NCI-H524 (cell line): ENCODE data around the gene GM2A.
"Not testable (repeated sequence)": the region's sequence is repeated elsewhere in the genome, so short reads cannot be mapped to it uniquely, and the experiment has no call there.

Experiments used
- DNase-seq, 2 experiments: peaks; one replicate each; lab custom pipeline; 2025; lab: John Stamatoyannopoulos, UW

The GM2A gene

GRCh38 chr5:151227918-151228447 is 25.0 kb upstream of the GM2A start:
- DNase-seq = no peak

- DNase-seq = no peak
These were observed 24.0 kb upstream of the GM2A start for GRCh38 chr5:151228986-151229385.

GRCh38 chr5:151230048-151230680 is 22.8 kb upstream of the GM2A start:
- DNase-seq = no peak

DNA sequence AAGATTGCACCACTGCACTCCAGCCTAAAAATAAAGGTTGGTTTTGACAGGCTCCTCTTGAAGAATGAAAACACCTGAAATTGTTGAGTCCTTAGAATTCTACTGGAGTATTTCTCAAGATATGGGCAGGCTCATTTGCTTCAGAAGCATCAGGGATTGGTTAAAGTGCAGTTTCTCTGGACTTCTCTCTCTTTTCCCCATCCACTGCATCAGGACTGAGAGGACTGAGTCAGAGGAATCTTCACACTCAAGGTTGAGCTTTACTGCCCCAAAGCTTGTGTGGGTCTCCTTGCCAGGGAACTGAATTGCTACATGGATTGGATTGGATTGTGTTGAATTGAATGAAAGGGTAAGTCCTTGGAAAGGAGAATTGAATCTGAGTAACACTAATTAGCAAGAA is 21.6 kb upstream of the GM2A start:
- no peak for DNase-seq

GRCh38 chr5:151233616-151234085 is 19.3 kb upstream of the GM2A start:
- DNase-seq = no peak

GRCh38 chr5:151234476-151235238 is 18.3 kb upstream of the GM2A start:
- no peak for DNase-seq

GRCh38 chr5:151235239-151235571 is 17.8 kb upstream of the GM2A start:
- DNase-seq = not testable (repeated sequence)

DNA sequence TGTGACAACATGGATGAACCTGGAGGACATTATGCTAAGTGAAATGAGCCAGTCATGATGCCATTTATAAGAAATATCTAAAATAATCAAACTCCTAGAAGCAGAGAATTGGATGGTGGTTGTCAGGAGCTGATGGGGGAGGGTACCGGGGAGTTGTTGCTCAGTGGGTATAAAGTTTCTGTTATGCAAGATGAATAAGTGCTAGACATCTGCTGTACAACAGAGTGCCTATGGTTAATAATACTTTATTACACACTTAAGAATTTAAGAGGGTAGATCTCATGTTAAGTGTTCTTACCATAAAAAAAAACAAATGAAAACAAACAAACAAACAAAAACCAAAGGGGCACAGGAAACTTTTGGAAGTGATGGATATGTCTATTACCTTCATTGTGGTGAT is 16.1 kb upstream of the GM2A start:
- DNase-seq = peak in 1 of 2 experiments; percentile 67

DNA sequence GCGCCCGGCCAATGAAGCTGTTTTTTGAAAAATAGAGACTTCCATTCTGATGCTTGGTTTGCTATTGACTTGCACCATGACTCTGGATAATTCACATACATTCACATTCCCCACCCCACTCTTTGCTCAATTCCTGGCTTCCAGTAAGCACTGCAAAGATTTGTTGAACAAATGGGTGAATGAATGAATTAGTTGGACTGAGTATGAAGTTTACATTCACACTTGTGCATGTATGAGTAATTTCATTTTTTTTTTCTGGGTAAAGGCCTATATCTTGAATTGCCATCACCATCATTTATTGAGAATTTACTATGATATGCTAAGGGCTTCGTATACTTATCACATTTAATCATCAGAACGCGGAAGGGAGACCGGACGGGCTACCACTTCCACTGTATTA is 15.3 kb upstream of the GM2A start:
- no peak for DNase-seq

DNA sequence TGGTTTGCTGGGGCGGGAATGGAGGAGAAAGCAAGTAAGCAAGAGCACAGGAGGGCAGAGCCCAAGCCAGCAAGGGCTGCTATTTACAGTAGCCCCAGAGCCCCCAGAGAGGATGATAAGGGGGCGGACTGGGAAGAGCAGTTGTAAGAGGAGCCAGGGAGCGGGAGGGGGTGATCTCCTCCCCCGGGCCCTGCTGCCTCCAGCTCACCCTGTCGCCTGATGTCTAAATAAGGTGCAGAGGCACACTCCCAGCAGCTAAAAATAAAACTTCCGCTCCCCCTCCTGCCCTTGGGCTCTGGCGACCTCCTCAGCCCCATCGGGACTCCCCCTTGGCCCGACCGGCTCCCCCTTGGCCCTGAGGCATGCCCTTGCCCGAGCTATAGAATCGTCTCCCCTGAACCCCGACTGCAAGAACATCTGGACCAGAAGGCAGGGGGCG is 14.7 kb upstream of the GM2A start:
- peak in 1 of 2 experiments; percentile 7 for DNase-seq

- peak; percentile 30 to 36 for DNase-seq
These were observed 13.6 kb upstream of the GM2A start for GRCh38 chr5:151239237-151239861.

GRCh38 chr5:151240268-151240835 is 12.6 kb upstream of the GM2A start:
- DNase-seq = not testable (repeated sequence)

DNA sequence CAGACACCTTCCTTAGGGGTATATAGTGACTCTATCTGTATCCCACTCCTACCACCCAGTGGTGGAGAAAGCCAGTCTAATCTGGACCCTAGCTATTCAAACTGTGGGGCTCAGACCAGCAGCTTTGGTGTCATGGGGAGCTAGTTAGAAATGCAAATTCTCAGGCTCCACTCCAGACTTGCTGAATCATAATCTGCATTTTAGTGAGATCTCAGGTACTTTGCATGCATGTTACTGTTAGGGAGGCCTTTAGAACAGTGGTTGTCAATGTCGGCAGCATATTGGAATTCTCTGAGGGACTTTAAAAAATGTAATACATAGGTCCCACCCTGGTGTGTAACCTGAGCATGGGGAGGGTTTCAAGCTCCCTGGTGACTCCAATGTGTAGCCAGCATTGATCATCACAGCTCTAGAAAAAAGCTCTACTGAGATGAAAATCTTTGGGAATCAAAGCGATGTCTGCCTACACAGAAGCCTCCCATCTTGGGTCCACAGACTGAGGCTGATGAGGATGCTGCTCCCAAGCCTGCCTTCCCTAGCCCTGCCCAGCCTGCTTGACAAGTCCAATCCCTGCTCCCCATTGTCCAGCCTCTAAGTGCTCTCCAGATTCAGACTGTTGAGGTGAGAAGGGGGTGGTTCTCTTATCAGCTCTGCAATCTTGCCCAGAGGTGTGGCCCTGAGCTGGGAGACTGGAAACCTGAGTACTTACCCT is 11.9 kb upstream of the GM2A start:
- no peak for DNase-seq

GRCh38 chr5:151243127-151243526 is 9.9 kb upstream of the GM2A start:
- DNase-seq = no peak

GRCh38 chr5:151243564-151243963 is 9.4 kb upstream of the GM2A start:
- no peak for DNase-seq

GRCh38 chr5:151244206-151244605 is 8.8 kb upstream of the GM2A start:
- DNase-seq = no peak

DNA sequence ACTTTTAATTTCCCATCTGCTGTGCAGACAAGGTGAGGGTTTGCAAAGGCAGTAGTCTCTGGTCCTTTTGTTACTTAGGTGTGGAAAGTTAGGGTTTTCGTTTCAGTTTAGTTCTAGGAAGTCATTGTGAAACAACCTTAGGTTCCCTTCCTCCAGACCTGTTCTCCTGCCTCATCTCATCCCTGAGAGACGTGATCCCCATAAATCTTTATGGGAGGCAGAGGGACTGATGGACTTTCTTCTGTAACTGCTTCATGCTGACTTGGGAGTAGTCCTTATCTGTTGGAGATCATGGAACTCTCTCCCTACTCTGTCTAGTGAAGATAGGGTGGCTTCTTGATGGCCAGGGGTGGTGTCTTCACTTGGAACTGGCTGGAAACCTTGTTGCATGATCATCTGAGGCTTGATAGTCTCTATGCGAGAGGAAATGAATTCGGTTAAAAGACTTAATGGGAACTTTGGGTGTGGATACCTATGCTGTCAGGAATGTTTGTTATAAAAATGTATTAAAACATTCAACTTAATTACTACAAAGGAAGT is 7.2 kb upstream of the GM2A start:
- DNase-seq = no peak

GRCh38 chr5:151248651-151249050 is 4.3 kb upstream of the GM2A start:
- DNase-seq = peak; percentile 86 to 91

DNA sequence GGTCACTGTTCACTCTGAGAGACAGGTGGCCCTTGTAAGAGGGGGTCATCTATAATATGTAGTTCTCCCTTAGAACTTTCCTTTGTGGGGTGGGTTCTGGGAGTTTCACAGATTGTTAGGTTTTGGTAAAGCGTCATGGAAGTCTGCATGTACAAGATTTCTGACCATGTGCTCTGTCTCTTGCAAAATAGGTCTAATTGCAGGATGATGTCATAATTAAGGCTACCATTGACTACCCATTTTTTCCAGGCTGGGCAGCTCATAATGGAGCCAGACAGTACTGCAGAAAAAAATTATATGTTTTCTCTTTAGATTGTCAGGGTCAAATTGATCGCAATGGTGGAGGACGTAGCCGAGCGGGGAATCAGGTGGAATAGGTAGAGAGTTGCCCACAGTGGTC is 3.7 kb upstream of the GM2A start:
- DNase-seq = no peak

DNA sequence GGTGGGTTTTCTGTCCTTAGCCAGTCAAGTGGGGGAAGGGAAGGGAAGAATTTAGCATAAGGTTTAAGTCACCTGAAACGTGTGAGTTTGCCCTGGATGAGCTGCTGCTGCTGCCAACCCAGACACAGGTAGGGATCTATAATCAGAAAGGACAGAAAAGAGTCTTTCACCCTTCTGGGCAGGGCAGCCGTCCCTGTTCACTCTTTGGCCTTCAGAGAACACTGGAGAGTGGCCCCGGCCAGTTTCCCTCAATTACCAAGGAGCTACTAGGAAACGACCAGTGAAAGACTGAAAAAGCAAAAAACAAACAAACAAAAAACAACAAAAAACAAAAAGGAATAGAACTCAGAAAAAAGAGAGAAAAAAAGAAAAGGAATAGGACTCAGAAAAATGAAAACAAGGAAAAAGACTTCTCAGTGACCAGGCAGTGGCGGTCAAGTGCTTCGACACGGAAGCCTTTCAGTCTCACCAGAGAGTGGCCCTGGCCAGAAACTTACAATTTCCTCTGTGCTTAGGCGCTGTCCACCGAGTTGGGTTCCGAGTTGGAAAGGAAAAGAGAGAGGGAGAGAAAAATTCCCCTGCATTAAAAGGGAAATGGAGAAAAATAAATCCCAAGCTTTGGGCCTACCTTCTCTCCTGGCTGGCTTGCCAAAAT is 2.5 kb upstream of the GM2A start:
- DNase-seq = no peak

DNA sequence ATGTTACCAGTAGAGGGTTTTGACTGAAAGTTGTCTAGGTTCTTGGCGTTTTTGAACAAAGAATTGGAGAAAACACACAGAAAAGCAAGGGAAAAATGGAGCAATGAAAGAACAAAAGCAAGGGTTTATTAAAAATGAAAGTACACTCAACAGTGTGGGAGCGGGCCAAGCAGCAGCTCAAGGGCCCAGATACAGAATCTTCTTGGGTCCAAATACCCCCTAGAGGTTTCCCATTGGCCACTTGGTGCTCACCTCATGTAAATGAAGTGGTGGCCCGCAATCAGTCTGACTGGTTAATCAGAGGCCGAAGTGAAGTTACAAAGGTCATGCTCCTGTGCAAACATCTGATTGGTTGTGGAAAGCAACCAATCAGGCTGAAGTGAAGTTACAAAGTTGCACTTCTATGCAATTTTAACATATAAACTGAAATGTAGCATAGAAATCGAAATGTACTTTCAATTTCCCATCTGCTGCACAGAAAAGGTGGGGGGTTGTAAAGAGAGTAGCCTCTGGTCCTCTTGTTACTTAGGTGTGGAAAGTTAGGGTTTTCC is 1.9 kb upstream of the GM2A start:
- no peak for DNase-seq
